H7 (cell line): ENCODE results near the gene VPS37B. TPM values are rescaled to one million over a fixed set of nuclear protein-coding genes. Genes with fewer than 3 reads are reported as not detected.

ENCODE experiments used
- DNase-seq: peaks from one replicate; pipeline ENCODE4 v3.0.0; 2012
- H3K27me3 ChIP-seq: 2 replicates; pipeline ENCODE4 v1.6.0; 2011; ENCODE audit warnings: mild to moderate bottlenecking, low read length; ENCODE audit not compliant: control insufficient read depth, insufficient read depth
- H3K36me3 ChIP-seq: replicated peaks from 2 replicates; pipeline ENCODE4 v1.5.1; 2011; ENCODE audit warnings: low read length; ENCODE audit not compliant: control insufficient read depth, insufficient read depth
- H3K4me3 ChIP-seq: 2 replicates; pipeline ENCODE4 v1.5.1; 2011; ENCODE audit warnings: low read depth, mild to moderate bottlenecking, control low read depth, low read length, moderate library complexity; ENCODE audit not compliant: insufficient read depth
- total RNA-seq: library from RNA; depleted of rRNA; stranded (reverse); fragments of >200 nt; shearing (Covaris generic); gene quantifications from 2 replicates; pipeline ENCODE4 v1.2.3, GENCODE V29; 2014

VPS37B gene
- total RNA-seq, 1 experiment from 2014 or later: 14.7 TPM

DNA sequence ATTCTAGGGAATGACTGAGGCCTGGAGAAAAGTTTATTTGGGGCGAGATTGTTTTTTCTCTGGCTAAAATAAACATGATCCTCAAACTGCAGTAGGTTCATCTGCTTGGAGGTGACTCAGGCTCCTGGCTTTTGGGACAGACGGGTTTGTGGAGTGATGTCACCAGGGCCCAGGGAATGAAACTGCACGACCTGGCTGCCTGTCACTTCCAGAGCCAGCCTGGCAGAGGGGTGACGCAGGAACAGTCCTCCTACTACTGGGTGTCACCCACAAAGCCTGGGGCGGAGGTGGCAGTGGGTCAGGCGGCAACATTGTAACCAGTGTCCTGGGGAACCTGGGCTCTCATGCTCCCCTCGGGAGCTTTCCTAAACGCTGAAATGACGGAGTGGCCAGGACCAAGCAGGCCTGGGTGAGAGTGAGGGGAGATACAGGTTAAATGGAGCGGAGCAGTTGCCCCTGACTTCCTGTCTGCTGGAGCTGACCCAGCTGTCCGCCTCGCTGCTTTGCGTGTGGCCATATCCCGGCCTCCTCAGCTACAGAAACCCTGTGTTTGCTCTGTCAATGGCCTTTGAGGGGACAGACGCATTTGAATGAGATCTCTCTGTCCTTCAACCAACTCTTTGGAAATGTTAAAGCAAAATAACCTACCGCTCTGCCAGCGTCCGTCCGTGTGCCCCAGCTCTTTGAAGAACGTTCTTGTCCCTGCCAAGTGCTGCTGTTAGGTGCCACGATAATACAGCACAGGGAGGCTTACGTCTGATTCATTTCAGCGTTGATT, 54.2 kb downstream of the VPS37B start:
- peak; percentile 72 for DNase-seq
- H3K36me3 ChIP-seq: no peaks in the 10 kb centered on the region
- H3K4me3 ChIP-seq: no peak overlapping the region
- H3K27me3 ChIP-seq: peaks cover 3% of the 10 kb centered on the region

DNA sequence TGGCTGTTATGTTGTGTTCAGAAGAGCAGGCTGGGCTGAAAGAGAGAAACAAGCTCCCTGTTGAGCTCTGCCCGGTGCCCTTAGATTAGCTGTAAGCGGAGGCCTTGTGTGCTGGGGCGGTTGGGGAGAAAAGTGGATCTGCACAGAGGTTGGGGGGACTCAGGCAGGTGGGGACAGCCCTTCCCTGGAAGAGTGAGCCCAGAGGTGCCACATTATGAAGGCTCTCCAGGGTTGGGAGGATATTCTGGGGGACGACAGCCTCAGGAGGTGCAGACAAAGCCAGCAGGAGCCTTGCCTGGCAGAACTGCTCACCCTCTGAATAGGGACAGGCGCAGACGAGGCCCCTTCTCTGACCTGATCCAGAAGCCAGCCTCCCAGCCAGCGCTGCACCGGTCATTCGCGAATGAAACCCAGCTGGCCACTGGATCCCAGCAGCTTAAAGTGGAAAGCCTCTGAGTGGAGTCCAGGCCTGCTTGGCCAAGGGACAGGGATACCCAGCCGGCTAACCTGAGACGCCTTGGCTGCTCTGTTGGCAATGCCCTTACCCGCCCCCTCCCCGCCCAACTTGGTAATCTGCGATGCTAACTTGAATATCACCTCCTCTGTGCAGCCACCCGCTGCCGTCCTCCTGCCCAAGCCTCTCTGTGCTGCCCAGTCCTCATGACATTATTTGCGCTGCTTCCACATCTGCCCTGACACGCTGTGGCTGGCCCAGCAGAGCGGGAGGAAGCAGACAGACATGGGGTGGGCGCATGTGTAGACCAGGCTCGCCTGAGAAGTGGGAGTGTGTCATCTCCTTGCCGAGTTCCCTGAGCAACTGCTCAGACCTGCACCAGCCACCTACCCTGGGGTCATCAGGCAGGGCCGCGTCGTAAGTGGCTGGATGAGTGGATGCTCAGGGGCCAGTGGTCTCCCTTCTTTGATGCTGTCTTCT, 55.1 kb downstream of the VPS37B start:
- H3K4me3 ChIP-seq: no peak overlapping the region
- H3K27me3 ChIP-seq: peaks cover 12% of the 10 kb centered on the region
- peak; percentile 42 for DNase-seq
- H3K36me3 ChIP-seq: no peaks in the 10 kb centered on the region

DNA sequence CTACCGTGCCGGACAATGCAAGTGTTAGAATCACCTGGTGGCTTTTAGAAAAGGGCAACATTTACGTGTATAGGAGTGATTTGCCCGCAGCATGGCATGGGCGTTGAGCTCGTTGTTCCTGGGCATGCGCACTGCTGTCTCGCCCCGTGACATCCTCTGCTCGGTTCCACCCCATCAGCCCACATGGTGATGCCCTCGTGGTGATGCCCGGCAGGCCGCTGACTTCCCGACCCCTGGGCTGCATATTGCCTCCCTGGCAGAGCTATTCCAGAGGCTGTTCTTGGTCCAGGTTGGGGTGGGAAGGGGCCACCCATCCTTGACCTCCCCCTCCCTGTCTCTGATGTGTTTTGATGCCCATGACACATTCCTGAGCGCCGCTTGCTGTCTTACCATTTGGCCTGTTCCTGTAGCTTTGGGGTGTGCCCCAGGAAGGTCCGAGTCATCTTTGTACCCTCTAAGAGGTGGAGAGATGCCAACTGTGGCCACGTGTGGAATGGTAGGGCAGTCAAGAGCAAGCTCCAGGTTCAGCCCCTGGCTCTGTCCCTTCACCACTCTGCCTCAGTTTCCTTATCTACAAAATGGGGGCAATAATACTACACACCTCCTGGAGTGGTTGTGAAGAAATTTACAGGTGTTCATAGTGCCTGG, 55.9 kb downstream of the VPS37B start:
- peak; percentile 23 for DNase-seq
- Histone ChIP-seq H3K36me3 (no peaks in the 10 kb centered on the region), H3K27me3 (peaks cover 12% of the 10 kb centered on the region), H3K4me3 (no peak overlapping the region)

- H3K4me3 ChIP-seq: no peak overlapping the region
- DNase-seq: no peak
- H3K27me3 ChIP-seq: peaks cover 12% of the 10 kb centered on the region
- H3K36me3 ChIP-seq: no peaks in the 10 kb centered on the region
Measured at GRCh38 chr12:122838841-122839240, 57.1 kb downstream of the VPS37B start.

DNA sequence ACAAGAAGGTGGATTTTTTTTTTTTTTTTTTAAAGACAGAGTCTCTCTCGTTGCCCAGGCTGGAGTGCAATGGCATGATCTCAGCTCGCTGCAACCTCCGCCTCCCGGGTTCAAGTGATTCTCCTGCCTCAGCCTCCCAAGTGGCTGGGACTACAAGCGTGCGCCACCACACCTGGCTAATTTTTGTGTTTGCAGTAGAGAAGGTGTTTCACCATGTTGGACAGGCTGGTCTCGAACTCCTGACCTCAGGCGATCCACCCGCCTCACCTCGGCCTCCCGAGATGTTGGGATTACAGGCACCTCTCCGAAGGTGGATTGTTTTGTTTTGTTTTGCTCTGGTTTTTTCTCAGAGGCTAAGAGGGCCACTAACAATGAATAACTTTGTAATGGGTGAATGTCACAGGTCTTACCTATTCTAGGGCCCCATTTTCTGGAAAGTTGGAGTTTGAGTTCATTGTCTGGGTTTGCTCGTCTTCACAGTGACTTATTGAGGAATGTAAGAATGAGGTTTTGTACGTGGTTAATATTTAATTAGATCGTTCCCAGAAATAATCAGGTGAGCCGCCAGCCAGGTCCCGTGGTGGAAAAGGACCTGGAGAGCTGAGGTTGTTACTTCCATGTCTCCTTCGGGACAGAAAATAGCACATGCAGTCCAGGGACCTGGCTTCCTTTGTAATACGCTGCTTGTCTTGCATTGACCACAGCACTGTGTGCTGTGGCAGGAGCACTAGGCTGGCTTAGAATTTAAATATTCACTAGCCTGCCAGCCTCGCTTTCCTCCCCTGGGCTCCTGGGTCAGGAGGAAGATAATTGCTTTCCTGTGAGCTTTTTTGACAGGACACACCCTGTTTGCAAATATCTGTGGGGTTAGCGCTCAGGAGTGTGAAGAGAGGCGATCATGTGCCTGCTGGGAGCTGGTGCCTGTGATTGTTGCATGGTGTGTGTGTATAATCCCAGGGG, 58.3 kb downstream of the VPS37B start:
- H3K27me3 ChIP-seq: peaks cover 12% of the 10 kb centered on the region
- no peak overlapping the region for H3K4me3 ChIP-seq
- H3K36me3 ChIP-seq: no peaks in the 10 kb centered on the region
- DNase-seq: peak; percentile 43

DNA sequence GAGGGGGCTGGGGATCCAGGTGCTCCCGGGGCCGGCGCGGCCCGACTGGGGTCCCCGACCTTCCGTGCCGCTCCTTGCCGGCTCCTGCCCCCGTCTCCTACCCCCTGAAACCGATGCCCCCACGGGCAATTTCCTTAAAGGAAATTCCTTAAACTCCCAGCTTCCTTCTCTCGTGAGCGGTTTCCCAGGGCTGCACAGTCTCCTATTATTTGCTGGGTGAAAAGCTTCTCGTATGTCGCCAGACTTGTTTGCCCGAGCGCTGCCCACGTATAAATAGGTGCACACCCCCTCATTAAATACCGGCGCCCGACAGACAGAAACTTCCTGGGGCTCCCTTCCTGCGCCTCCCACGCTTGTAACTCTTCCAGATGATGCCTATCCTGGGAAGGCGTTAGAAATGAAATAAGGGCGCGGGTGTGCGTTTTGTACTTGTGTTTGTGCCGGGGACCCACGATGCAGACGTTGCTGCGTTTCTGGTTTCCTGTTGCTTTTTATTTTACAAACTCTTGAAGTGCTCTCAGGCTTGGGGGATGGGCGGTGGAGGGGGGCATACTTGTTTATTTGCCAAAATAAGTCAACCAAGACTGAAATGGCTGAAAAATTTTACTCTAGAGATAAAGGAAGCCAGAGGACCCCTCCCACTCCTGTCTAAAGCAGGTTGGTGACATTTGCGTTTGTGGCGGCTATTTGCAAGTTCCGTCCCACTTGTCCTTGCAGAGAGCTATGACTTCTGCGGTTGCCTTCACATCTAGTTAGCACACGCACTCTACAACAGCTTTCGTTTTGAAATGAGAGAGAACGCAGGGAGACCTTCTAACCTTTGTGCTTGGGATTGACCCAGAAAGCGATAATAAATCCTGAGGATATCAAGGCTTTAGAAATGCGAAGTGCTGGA, 59.6 kb downstream of the VPS37B start:
- peak; percentile 54 for DNase-seq
- H3K36me3 ChIP-seq: no peaks in the 10 kb centered on the region
- peak overlapping the region; percentile 49 for H3K4me3 ChIP-seq
- H3K27me3 ChIP-seq: peaks cover 12% of the 10 kb centered on the region

DNA sequence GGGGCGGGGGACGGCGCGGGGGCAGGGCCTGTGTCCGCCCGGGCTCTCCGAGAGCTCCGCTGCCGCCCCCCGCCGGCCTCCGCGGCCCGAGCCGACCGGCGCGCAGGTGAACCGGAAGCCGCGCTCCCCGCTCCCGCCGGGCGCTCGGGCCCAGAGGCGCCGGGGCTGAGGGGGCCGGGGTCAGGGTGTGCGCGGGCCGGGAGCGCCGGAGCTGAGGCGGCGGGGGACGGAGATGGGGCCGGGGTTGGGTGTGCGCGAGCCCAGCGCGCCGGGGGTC, 60.2 kb downstream of the VPS37B start:
- DNase-seq: peak; percentile 92
- H3K36me3 ChIP-seq: no peaks in the 10 kb centered on the region

GRCh38 chr12:122834921-122835749, 60.8 kb downstream of the VPS37B start, which contains the start of gene HIP1R:
HIP1R (plus strand) TSS chr12:122835457; CDS start chr12:122835551, 94 bp downstream.
- no peaks in the 10 kb centered on the region for H3K36me3 ChIP-seq
- peaks cover 12% of the 10 kb centered on the region for H3K27me3 ChIP-seq
- peak; percentile 95 for DNase-seq
- H3K4me3 ChIP-seq: peak within 1 kb of the TSS; percentile 49

More for the DNA sequence above, 60.2 kb downstream of the VPS37B start:
- Histone ChIP-seq H3K4me3 (peak overlapping the region; percentile 49), H3K27me3 (peaks cover 12% of the 10 kb centered on the region)

- Histone ChIP-seq H3K27me3 (peaks cover 12% of the 10 kb centered on the region), H3K36me3 (no peaks in the 10 kb centered on the region), H3K4me3 (peak overlapping the region; percentile 49)
- peak; percentile 89 for DNase-seq
Measured at GRCh38 chr12:122834104-122834920, 61.6 kb downstream of the VPS37B start.

- no peak for DNase-seq
- Histone ChIP-seq H3K27me3 (no peaks in the 10 kb centered on the region; the same call in 1 of the 2 replicates), H3K36me3 (no peaks in the 10 kb centered on the region), H3K4me3 (no peak overlapping the region)
Measured at GRCh38 chr12:122830517-122831214, 65.3 kb downstream of the VPS37B start.

- H3K27me3 ChIP-seq: no peaks in the 10 kb centered on the region
- H3K36me3 ChIP-seq: no peaks in the 10 kb centered on the region
- H3K4me3 ChIP-seq: no peak overlapping the region
- no peak for DNase-seq
Measured at GRCh38 chr12:122827258-122827657, 68.7 kb downstream of the VPS37B start.
